H1 (cell line): Measurements from ENCODE around the gene NODAL. TPM values are rescaled to one million over a fixed set of nuclear protein-coding genes. Genes with fewer than 3 reads are reported as not detected.

Experiments
- CTBP2 ChIP-seq: IDR thresholded peaks from 2 replicates; pipeline ENCODE4 v1.7.0; 2011; ENCODE audit warnings: borderline replicate concordance, mild to moderate bottlenecking, moderate library complexity, mixed read lengths, low read length; ENCODE audit not compliant: insufficient read depth, insufficient read length
- EGR1 ChIP-seq: IDR thresholded peaks from 2 replicates; pipeline ENCODE4 v1.6.1; 2011; ENCODE audit warnings: low read depth, low read length, borderline replicate concordance
- JUND ChIP-seq: IDR thresholded peaks from 2 replicates; pipeline ENCODE4 v1.6.1; 2011; ENCODE audit warnings: mild to moderate bottlenecking, improper control_type of control experiment, low read length
- NANOG ChIP-seq: IDR thresholded peaks from 2 replicates; pipeline ENCODE4 v1.6.1; 2011; ENCODE audit warnings: low read length, low read depth, mild to moderate bottlenecking, inconsistent platforms; ENCODE audit not compliant: insufficient read depth, poor library complexity, severe bottlenecking
- RNF2 ChIP-seq: fragments of 200-900, 300-1000 bp; sonication (generic); IDR thresholded peaks from 2 replicates; pipeline ENCODE4 v1.7.1; 2016; ENCODE audit warnings: borderline replicate concordance, low read depth, mild to moderate bottlenecking, antibody characterized with exemption, low read length; ENCODE audit not compliant: poor library complexity, severe bottlenecking; ENCODE audit errors: missing control alignments
- SAP30 ChIP-seq: fragments of 300-600 bp; sonication (generic); IDR thresholded peaks from 2 replicates; pipeline ENCODE4 v1.7.1; 2012; ENCODE audit warnings: low read length, moderate library complexity, mild to moderate bottlenecking, inconsistent platforms; ENCODE audit not compliant: insufficient read depth, insufficient replicate concordance
- SIN3A ChIP-seq, 2 experiments: IDR thresholded peaks in 1 of 2; conservative IDR thresholded peaks in 1 of 2; 2 replicates each; pipeline ENCODE4 v1.6.1; 2011 to 2012; ENCODE audit warnings: low read length in 2 of 2, improper control_type of control experiment in 1 of 2, low read depth in 1 of 2, mild to moderate bottlenecking in 1 of 2
- SIRT6 ChIP-seq: IDR thresholded peaks from one replicate; pipeline ENCODE4 v1.7.1; 2012; ENCODE audit warnings: low read length, inconsistent platforms
- SP1 ChIP-seq: IDR thresholded peaks from 2 replicates; pipeline ENCODE4 v1.6.1; 2011; ENCODE audit warnings: low read depth, low read length
- ZNF274 ChIP-seq: IDR thresholded peaks from 2 replicates; pipeline ENCODE4 v1.7.0; 2012; ENCODE audit warnings: low read length, borderline replicate concordance; ENCODE audit errors: extremely low read depth
- polyA plus RNA-seq, 7 experiments: library from polyadenylated mRNA; depleted of rRNA in 3 of 7; stranded (reverse) in 5 of 7; unstranded in 2 of 7; fragments of >200 nt in 5 of 7; fragments of 200-250 nt in 2 of 7; gene quantifications; 1 replicate in 5 of 7; 2 replicates in 1 of 7; 4 replicates in 1 of 7; pipeline versions ENCODE4 v1.2.1 to v1.2.3, GENCODE V29; 2011 to 2013; ENCODE audit warnings: missing spikeins in 2 of 7, mixed read lengths in 2 of 7
- total RNA-seq: library from RNA; stranded (reverse); fragmentation: NEBNext Ultra II Directional; extraction: Animal tissue kit (Norgen Biotek cat#: 25700); gene quantifications from 2 replicates; pipeline ENCODE4 v1.2.1, GENCODE V29; 2021

NODAL gene
- total and polyA plus RNA-seq, 2 of the 8 experiments (the other 6 are each of a cell fraction or from before 2014, with no cell fraction given): 2.0 to 7.3 TPM

GRCh38 chr10:70478191-70479164 lies 37.0 kb upstream of the NODAL start, which contains the start of gene PALD1 (continued):
- TF ChIP-seq SIRT6 (no peak), EGR1 (peak; percentile 84), CTBP2 (no peak), JUND (no peak), ZNF274 (no peak), SAP30 (no peak), NANOG (no peak), SIN3A (conservative IDR thresholded peaks at IDR 0.05 in 1 of 2, IDR thresholded peaks at IDR 0.05 in 1 of 2; ENCODE audit: low read depth in 1 of 2, low read length in 2 of 2) (no peak; a peak in 1 of 4 replicates), SP1 (no peak), RNF2 (no peak)
